NCI-H2227 treated with DMSO at 0.1 percent for 48 hours (cell line): ENCODE measurements around the gene PDZD7.
"Not testable (repeated sequence)": the region's sequence is repeated elsewhere in the genome, so short reads cannot be mapped to it uniquely, and the experiment has no call there.

Source experiments
- DNase-seq: peaks from one replicate; lab custom pipeline; 2025; lab: John Stamatoyannopoulos, UW

The PDZD7 gene

GRCh38 chr10:100982916-100983830 lies 47.8 kb downstream of the PDZD7 start:
- DNase-seq = no peak

DNA sequence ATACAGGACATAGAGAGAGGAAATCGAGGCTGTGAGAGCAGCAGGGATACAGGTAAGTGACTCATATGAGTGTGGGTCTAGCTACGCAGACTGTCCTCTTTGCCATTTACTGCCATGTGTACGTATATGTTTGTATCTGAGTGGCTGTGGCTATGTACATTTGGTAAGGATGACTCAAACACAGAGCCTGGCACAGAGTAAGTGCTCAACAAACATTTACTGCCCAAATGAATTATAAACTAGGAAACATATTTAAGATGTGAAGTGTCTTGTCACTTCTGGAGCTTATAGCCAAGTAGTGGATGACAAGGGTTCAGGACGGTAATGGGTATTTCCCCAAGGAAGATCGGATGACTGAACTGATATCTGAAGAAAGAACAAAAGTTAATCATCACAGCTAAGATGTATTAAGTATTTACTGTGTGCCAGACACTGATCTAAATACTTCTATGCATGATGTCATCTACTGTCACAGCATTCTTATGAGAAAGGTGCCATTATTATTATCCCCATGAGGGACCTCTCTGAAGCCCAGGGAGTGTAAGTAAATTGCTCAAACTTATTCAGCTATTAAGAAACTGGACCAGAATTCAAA lies 49.7 kb downstream of the PDZD7 start:
- DNase-seq = no peak

DNA sequence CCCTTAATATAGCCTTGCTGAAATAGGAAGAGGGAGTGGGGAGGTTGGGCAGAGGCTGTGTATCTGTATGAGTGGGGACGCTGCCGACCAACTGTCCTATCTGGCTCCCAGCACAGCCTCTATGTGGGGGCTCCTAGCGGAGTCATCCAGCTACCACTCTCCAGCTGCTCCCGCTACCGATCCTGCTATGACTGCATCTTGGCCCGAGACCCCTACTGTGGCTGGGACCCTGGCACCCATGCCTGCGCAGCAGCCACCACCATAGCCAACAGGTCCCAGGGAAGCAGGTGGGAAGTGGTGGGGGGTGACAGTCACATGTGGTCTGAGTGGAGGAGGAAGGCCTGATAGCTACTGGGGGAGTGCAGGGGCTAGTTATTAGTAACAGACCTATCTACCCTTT lies 50.2 kb downstream of the PDZD7 start:
- no peak for DNase-seq

- no peak for DNase-seq
Observed at GRCh38 chr10:100980311-100980710, 50.6 kb downstream of the PDZD7 start.

- no peak for DNase-seq
Observed at GRCh38 chr10:100979791-100980272, 51.1 kb downstream of the PDZD7 start.

DNA sequence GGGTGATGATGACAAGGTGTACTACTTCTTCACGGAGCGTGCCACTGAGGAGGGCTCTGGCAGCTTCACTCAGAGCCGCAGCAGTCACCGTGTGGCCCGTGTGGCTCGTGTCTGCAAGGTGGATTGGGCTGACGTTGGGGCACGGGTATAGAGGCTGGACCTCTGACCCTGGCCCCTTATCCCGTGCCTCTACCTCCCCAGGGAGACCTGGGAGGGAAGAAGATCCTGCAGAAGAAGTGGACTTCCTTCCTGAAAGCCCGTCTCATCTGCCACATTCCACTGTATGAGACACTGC lies 52.1 kb downstream of the PDZD7 start:
- no peak for DNase-seq

- no peak for DNase-seq
Observed at GRCh38 chr10:100978121-100978900, 52.6 kb downstream of the PDZD7 start.

DNA sequence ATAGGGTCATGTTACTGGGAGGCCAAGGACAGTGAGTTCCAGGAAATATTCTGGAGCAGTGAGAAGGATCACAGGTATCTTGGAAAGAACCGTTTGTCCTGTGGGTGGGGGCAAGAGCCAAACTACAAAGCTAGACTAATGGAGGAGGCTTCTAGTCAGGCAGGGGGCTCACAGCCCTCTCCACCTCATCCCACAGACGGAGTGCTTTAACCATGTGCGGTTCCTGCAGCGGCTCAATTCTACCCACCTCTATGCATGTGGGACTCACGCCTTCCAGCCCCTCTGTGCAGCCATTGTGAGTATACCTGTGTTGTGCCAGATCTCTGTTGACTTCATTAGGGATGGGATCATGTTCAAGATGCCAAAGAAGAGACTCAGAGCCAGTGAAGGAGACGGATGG lies 53.5 kb downstream of the PDZD7 start:
- no peak for DNase-seq

- no peak for DNase-seq
Observed at GRCh38 chr10:100976906-100977305, 54.0 kb downstream of the PDZD7 start.

DNA sequence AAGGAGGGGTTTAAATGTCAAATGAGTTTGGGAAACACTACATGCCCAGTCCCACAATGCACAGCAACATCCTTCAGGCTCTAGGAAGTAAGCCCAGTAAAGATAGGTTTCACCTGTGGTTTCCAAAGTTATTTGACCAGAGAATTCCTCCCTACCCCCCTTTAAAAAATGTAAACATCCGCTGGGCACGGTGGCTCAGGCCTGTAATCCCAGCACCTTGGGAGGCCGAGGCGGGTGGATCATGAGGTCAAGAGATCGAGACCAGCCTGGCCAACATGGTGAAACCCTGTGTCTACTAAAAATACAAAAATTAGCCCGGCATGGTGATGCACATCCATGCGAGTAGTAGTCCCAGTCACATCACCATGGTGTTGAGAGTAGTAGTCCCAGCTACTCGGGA lies 55.5 kb downstream of the PDZD7 start:
- DNase-seq = not testable (repeated sequence)

DNA sequence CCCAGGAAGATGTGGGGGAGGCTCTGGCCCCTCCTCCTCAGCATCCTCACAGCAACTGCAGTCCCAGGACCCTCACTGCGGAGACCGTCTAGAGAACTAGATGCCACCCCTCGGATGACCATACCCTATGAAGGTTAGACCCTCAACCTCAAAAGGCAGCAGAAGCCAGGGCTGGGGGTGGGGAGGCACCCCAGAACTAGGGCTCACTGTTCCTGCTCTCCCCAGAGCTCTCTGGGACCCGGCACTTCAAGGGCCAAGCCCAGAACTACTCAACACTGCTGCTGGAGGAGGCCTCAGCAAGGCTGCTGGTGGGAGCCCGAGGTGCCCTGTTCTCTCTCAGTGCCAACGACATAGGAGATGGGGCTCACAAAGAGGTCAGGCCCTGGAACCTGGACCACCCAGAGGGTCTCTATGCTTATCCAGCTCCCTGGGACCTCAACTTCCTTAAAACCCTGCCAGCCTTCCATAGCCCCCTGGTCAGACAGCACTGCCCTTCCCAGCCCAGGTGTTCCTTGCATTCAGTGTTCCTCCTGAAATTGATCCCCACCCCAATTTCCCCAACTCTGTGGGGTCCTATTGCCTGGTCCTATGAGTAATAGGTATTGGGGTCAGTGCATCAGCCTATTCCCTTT lies 57.9 kb downstream of the PDZD7 start:
- no peak for DNase-seq

GRCh38 chr10:100972115-100972903 lies 58.6 kb downstream of the PDZD7 start:
- DNase-seq = no peak

GRCh38 chr10:100970914-100971811 lies 59.8 kb downstream of the PDZD7 start:
- DNase-seq = no peak

GRCh38 chr10:100970076-100970913 lies 60.6 kb downstream of the PDZD7 start:
- DNase-seq = no peak

DNA sequence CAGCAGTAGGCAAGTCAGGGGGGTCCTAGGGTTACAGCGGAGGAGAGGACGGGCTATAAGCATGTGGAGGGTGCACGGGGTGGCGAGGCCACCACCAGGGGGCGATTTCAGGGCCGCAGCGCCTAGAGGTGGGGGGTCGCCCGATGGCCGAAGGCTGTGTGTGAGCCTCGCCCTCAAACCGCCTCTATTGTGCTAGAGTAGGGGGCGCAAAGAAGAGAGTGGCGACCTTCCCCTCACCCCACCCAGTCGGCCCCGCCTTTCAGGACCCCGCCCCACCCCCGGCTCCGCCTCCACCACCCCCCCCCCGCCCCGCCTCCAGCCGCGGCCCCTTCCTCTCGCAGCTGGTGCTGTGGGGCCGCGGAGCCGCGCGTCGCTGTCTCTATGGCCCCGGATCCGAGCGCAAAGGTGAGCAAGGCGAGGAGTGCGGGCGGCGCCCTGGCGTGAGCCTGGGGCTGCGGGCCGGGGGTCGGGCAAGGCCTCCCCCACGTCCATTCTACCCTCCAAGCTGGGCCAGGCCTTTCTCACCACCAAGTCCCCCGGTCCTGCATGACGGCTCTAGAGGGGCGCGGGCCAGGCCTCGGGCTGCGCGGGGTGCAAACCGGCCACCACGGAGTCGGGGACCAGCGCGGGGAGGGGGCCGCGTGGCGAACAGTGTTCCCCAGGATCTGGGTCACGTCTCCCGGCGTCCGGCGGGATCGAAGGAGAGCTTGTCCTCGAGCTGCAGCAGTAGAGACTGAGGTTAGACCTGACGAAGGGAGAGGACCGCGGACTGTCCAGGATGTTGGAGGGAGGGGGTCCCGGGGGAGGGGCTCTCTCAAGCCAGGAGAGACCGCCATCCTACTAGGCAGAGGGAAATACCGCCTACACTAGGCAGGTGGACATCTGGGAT lies 61.5 kb downstream of the PDZD7 start, which contains the start of gene SEMA4G:
Gene SEMA4G (plus strand): TSS at position 318 of the 889 bp plus-strand sequence. CDS start 3,409 bp downstream, outside the sequence.
- DNase-seq = peak; percentile 34

DNA sequence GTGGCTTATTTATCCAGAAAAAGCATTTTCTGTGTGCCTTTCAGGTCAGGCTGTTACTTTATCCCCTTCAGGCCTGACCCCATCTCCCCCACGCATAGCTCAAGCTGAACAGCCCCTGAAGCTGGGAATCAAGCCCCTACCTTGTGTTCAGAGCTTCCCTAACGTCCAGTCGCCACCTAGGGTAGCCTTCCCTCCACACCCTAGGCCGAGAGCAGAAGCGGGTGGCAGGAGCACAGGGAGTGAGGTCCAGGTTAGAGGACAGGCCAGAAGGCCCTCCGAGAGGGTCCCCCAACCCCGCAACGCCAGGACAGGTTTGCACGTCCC lies 62.1 kb downstream of the PDZD7 start:
- no peak for DNase-seq

DNA sequence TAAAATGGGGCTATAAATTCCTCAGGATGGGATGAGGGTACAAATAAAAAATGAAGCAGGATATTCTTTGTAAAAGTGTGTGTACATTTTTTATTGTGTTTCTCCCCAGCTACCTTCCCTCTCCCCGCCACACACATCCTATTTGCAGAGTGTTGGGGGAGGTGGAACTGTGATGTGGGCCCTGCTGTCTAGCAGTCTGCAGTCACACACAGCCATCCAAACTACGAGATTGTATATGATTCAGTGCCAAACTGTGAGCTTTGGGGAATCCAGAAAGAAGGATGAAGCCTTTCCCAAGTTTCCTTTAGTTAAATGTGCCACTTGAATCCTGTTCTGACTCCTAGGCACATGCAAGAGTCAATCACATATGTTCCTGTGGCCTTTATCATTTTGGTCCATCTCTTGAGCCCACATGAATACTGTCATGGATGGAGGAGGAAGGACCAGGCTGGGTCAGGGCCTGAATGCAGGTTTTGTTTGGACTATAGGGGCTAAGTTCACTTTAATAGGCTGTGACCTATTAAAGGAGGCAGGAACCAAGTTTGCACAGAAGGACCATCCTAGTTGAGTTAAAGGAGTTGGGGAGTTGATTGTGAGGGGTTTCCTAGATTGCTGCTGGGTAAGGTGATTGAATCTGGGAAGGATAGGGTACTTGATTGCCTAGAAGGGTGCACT lies 62.7 kb downstream of the PDZD7 start:
- DNase-seq = no peak

GRCh38 chr10:100967332-100967731 lies 63.6 kb downstream of the PDZD7 start:
- no peak for DNase-seq
